NOMO-1 treated with DMSO at 0.1 percent for 48 hours (cell line): ENCODE measurements around the gene SCNN1G.
A peak's percentile ranks its signal among the peaks of the same experiment; 100 is the strongest.
"Not testable (repeated sequence)": the region's sequence is repeated elsewhere in the genome, so short reads cannot be mapped to it uniquely, and the experiment has no call there.

ENCODE experiments used
- DNase-seq: peaks from one replicate; lab custom pipeline; 2025; ENCODE audit not compliant: unreplicated experiment; lab: John Stamatoyannopoulos, UW

The SCNN1G gene

GRCh38 chr16:23182679-23183542 is at the start of gene SCNN1G:
Gene SCNN1G (plus strand): TSS chr16:23182745. CDS start chr16:23186272, 3,527 bp downstream.
- DNase-seq, result no peak

GRCh38 chr16:23132775-23133463 is 49.6 kb upstream of the SCNN1G start:
- DNase-seq, result no peak

- no peak for DNase-seq
These were observed 48.3 kb upstream of the SCNN1G start for GRCh38 chr16:23134274-23134673.

- DNase-seq, result no peak
These were observed 45.3 kb upstream of the SCNN1G start for GRCh38 chr16:23137256-23137655.

GRCh38 chr16:23137818-23138217 is 44.7 kb upstream of the SCNN1G start:
- DNase-seq, result no peak

GRCh38 chr16:23140107-23140506 is 42.4 kb upstream of the SCNN1G start:
- DNase-seq, result no peak

GRCh38 chr16:23141033-23141432 is 41.5 kb upstream of the SCNN1G start:
- DNase-seq, result no peak

GRCh38 chr16:23141500-23141899 is 41.0 kb upstream of the SCNN1G start:
- no peak for DNase-seq

- DNase-seq, result no peak
These were observed 40.4 kb upstream of the SCNN1G start for GRCh38 chr16:23141959-23142740.

- no peak for DNase-seq
These were observed 39.2 kb upstream of the SCNN1G start for GRCh38 chr16:23143391-23143790.

- DNase-seq, result not testable (repeated sequence)
These were observed 38.2 kb upstream of the SCNN1G start for GRCh38 chr16:23144393-23144792.

GRCh38 chr16:23145186-23145585 is 37.4 kb upstream of the SCNN1G start:
- no peak for DNase-seq

GRCh38 chr16:23145608-23146007 is 36.9 kb upstream of the SCNN1G start:
- no peak for DNase-seq

GRCh38 chr16:23146877-23147601 is 35.5 kb upstream of the SCNN1G start:
- DNase-seq, result no peak

GRCh38 chr16:23147666-23148065 is 34.9 kb upstream of the SCNN1G start:
- no peak for DNase-seq

GRCh38 chr16:23148166-23148512 is 34.4 kb upstream of the SCNN1G start:
- DNase-seq, result no peak

- no peak for DNase-seq
These were observed 33.9 kb upstream of the SCNN1G start for GRCh38 chr16:23148513-23149266.

GRCh38 chr16:23149267-23149992 is 33.1 kb upstream of the SCNN1G start, which contains the start of gene USP31:
Gene USP31 (minus strand): TSS chr16:23149452. CDS start chr16:23149270, 182 bp downstream.
- DNase-seq, result peak; percentile 91

GRCh38 chr16:23149993-23150364 is 32.6 kb upstream of the SCNN1G start:
- no peak for DNase-seq
